Measurements from ENCODE around the gene EPHA1.

- TF ChIP-seq CTCF (conservative IDR thresholded peaks at IDR 0.05; ENCODE audit: low read length), result no peak; the same call in 1 of the 2 replicates
- TF ChIP-seq EZH2phosphoT487 (IDR thresholded peaks at IDR 0.05; ENCODE audit: borderline replicate concordance), result no peak
Measured at GRCh38 chr7:143346018-143346417, 62.6 kb downstream of the EPHA1 start.
